Nephron (organoid): Measurements from ENCODE around the gene VIPAS39.

Source experiments
- H3K27ac Mint-ChIP-seq, 3 experiments: 2 replicates each; pipeline ENCODE4 v1.8.0; 2020; ENCODE audit warnings: mixed read lengths in 3 of 3, mild to moderate bottlenecking in 2 of 3, moderate library complexity in 1 of 3
- H3K27me3 Mint-ChIP-seq: 2 replicates; pipeline ENCODE4 v1.8.0; 2021; ENCODE audit warnings: low read depth, mild to moderate bottlenecking, moderate library complexity, mixed read lengths
- H3K36me3 Mint-ChIP-seq: 2 replicates; pipeline ENCODE4 v1.8.0; 2020; ENCODE audit warnings: low read depth, mixed read lengths
- H3K4me1 Mint-ChIP-seq: 2 replicates; pipeline ENCODE4 v1.8.0; 2020; ENCODE audit warnings: mixed read lengths
- H3K4me3 Mint-ChIP-seq, 3 experiments: 2 replicates each; pipeline ENCODE4 v1.8.0; 2020; ENCODE audit warnings: mild to moderate bottlenecking in 3 of 3, mixed read lengths in 3 of 3, moderate library complexity in 2 of 3
- H3K9me3 Mint-ChIP-seq: 2 replicates; pipeline ENCODE4 v1.8.0; 2020; ENCODE audit warnings: mixed read lengths
- TF ChIP-seq, protein P1 (sequence below), 3 experiments: fragments of 200-600 bp; sonication (generic); IDR thresholded peaks; one replicate each; pipeline ENCODE4 v1.5.0; 2021; ENCODE audit warnings: antibody characterized with exemption in 3 of 3; ENCODE audit not compliant: unreplicated experiment in 3 of 3

The VIPAS39 gene

DNA sequence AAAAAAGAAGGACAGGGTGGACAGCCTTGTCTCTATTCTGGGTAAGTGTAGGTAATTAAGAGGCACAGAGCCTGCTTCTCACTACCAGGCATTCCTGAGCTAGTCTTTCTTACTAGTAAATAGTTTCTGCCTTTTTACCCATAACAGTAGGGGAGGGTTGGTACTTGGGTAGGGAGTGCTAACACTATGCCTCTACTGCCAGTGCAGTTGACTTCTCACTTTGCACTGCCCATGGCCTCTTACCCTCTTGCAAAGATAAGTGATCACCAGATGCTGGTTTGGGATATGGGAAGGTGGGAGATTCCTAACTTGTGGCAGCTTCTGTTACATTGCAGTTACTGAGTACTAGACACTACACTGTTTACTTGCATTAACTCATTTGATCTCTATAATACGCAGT is 12.1 kb upstream of the VIPAS39 start:
- Mint-ChIP-seq H3K36me3 (peaks cover 39% of the 10 kb centered on the region), H3K27me3 (peaks cover 16% of the 10 kb centered on the region), H3K9me3 (no peaks in the 10 kb centered on the region), H3K27ac (peak overlapping the region in 1 of 3 experiments; percentile 30), H3K4me3 (no peak overlapping the region), H3K4me1 (no peaks in the 10 kb centered on the region)
- TF ChIP-seq, protein P1, sequence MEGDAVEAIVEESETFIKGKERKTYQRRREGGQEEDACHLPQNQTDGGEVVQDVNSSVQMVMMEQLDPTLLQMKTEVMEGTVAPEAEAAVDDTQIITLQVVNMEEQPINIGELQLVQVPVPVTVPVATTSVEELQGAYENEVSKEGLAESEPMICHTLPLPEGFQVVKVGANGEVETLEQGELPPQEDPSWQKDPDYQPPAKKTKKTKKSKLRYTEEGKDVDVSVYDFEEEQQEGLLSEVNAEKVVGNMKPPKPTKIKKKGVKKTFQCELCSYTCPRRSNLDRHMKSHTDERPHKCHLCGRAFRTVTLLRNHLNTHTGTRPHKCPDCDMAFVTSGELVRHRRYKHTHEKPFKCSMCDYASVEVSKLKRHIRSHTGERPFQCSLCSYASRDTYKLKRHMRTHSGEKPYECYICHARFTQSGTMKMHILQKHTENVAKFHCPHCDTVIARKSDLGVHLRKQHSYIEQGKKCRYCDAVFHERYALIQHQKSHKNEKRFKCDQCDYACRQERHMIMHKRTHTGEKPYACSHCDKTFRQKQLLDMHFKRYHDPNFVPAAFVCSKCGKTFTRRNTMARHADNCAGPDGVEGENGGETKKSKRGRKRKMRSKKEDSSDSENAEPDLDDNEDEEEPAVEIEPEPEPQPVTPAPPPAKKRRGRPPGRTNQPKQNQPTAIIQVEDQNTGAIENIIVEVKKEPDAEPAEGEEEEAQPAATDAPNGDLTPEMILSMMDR (IDR thresholded peaks at IDR 0.05; ENCODE audit: unreplicated experiment in 3 of 3), result no peak

DNA sequence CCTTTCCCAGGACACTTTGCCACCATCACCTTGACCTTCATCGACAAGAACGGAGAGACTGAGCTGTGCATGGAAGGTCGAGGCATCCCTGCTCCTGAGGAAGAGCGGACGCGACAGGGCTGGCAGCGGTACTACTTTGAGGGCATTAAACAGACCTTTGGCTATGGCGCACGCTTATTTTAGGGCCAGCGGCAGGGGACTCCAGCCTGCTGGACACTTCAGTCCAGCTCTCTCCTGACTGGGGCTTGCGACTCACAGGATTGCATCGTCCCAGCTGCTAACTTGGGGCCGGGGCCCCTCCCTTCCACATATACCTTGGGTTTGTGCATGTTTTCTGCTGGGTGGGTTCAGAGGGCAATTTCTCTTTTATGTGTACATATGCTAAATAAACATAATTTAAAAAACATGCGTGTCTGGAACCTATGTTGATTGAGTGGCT is 11.7 kb upstream of the VIPAS39 start:
- H3K4me1 Mint-ChIP-seq, result no peaks in the 10 kb centered on the region
- H3K4me3 Mint-ChIP-seq, result no peak overlapping the region
- no peak overlapping the region for H3K27ac Mint-ChIP-seq

DNA sequence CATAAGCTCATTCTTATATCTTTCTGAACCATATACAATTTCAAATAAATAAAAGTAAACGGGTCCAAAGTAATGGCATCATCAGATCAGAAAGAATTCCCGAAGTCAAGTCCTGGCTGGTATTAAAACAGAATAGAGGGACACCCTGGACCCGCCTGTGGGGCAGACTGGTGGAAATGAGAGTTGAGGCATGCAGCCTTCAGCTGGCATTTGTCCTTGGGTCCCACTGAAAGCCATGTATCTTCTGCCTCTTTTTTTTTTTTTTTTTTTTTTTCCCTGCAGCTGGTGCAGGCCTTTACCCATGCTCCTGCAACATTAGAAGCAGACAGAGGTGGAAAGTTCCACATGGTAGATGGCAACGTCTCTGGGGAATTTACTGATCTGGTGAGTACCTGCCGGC is 10.4 kb upstream of the VIPAS39 start:
- H3K9me3 Mint-ChIP-seq, result no peaks in the 10 kb centered on the region
- TF ChIP-seq, protein P1 (IDR thresholded peaks at IDR 0.05; ENCODE audit: unreplicated experiment in 3 of 3), result no peak
- H3K4me3 Mint-ChIP-seq, result no peak overlapping the region
- H3K36me3 Mint-ChIP-seq, result peaks cover 52% of the 10 kb centered on the region
- no peak overlapping the region for H3K27ac Mint-ChIP-seq
- H3K27me3 Mint-ChIP-seq, result peaks cover 7% of the 10 kb centered on the region
- no peaks in the 10 kb centered on the region for H3K4me1 Mint-ChIP-seq

More for the DNA sequence above, 11.7 kb upstream of the VIPAS39 start:
- H3K36me3 Mint-ChIP-seq, result peaks cover 42% of the 10 kb centered on the region
- peaks cover 11% of the 10 kb centered on the region for H3K27me3 Mint-ChIP-seq
- no peaks in the 10 kb centered on the region for H3K9me3 Mint-ChIP-seq
- TF ChIP-seq, protein P1 (IDR thresholded peaks at IDR 0.05; ENCODE audit: unreplicated experiment in 3 of 3), result no peak

DNA sequence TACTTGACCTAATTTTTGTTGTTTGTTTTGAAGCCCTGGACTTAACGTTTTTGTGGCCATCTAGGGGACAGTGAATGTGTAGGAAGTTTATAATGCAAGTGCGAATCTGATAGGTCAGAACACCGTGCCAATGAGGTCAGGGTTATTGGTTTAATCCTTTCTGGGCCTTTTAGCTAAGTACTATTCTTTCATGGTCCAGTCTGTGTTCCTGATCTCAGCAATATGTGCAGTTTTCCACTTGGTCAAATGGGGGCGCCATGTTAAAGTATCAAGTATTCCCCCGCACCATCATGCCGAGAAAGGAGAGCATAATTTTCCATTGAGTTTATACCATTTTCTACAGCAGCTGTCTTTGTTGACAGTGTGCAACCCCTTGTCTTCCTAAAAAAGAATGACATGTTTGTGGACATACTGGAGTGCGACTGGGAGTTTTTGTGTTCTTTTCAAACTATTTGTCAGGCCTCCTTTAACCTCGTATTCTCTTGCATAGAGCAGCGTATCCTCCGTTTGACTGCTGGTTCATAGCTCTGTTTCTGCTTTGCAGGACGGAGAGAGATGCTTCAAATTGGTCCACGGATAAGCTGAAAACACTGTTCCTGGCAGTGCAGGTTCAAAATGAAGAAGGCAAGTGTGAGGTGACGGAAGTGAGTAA is 1.8 kb upstream of the VIPAS39 start:
- peaks cover 18% of the 10 kb centered on the region for H3K4me1 Mint-ChIP-seq
- H3K27me3 Mint-ChIP-seq, result no peaks in the 10 kb centered on the region
- H3K27ac Mint-ChIP-seq, result peak overlapping the region; percentile 79 to 99 (median 98)
- peaks cover 41% of the 10 kb centered on the region for H3K36me3 Mint-ChIP-seq
- H3K4me3 Mint-ChIP-seq, result peak overlapping the region; percentile 99 to 100 (median 100)
- TF ChIP-seq, protein P1 (IDR thresholded peaks at IDR 0.05; ENCODE audit: unreplicated experiment in 3 of 3), result peak; percentile 59 to 68 (median 61)
- no peaks in the 10 kb centered on the region for H3K9me3 Mint-ChIP-seq

DNA sequence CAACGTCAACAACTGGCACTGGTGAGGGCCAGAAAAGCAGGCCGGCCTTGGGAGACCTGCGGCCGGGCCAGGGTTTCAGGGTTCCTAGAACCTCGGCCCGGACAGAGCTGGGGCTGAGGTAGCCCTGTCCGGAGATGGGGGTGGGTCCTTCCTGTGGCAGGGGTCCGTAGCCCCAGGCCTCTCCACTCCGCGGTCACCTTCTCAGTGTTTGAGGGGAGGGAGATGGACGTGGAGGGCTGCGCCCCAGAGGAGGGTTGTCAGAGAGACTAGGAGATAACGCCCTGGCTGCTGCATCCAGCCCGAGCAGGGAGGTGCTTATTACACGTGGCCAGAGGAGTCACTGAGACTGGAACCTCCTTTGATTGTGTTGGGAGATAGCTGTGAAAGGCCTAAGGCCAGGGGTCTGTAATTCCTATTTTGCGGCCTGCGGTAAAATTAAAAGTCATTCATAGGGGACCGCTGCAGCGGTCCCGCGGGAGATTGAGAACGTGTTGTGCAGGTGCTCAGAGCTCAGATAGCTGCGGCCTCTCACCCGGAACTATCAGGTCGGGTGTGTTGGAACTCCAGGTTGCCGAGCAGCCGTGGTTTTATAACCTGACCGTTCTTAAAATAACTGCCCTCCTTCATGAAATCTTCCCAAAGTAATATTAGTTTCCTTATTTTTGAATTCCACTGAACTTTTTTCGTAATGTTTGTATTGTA is 999 bp upstream of the VIPAS39 start:
- H3K9me3 Mint-ChIP-seq, result no peaks in the 10 kb centered on the region
- peak overlapping the region; percentile 98 to 100 (median 99) for H3K27ac Mint-ChIP-seq
- no peaks in the 10 kb centered on the region for H3K27me3 Mint-ChIP-seq
- H3K4me1 Mint-ChIP-seq, result peaks cover 18% of the 10 kb centered on the region
- peaks cover 34% of the 10 kb centered on the region for H3K36me3 Mint-ChIP-seq
- H3K4me3 Mint-ChIP-seq, result peak overlapping the region; percentile 99 to 100 (median 100)
- TF ChIP-seq, protein P1 (IDR thresholded peaks at IDR 0.05; ENCODE audit: unreplicated experiment in 3 of 3), result no peak
